GM23248 (cell line): ENCODE data around the gene TH.

Source experiments
- EZH2 ChIP-seq: fragments of 200-600 bp; sonication (generic); IDR thresholded peaks from 2 replicates; pipeline ENCODE4 v1.6.1; 2018; ENCODE audit warnings: antibody characterized with exemption, mild to moderate bottlenecking; ENCODE audit not compliant: insufficient read depth, poor library complexity, severe bottlenecking
- EZH2phosphoT487 ChIP-seq: fragments of 200-600 bp; sonication (generic); IDR thresholded peaks from 2 replicates; pipeline ENCODE4 v1.6.1; 2018; ENCODE audit warnings: antibody characterized with exemption, moderate library complexity, mild to moderate bottlenecking, low read depth; ENCODE audit not compliant: insufficient read depth

DNA sequence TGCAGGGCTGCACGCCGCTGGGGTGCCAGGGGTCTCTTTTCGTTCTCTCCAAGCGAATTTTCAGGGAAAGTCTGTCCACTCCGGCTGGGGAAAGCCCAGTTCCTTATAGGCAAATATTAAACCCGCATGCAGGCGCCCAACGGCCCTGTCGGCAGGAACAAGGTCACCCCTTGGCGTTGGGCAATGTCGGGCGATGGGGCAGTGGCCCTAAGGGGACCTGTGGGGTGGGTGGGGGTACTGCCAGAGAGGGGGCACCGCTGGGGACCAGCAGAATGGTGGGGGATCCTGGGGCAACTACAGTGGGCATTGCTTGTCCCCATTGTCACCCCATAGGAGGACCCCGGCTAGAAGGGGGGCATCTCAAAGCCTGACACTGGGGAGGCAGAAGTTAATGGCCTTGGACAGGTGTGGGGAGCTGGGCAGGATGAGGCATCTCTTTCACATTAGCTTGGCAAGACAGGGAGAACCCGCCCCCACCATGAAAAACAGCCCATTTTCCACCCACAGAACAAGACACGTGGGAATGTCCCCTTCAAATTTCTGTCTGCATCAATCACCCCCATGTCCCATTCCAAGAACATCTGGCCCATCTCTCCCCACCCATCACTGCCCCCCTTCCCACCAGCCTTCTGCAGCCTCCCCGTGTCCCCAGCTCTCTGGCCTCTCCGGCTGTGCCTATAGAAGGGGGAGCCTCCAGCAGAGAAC is 26.9 kb downstream of the TH start:
- no peak for TF ChIP-seq EZH2phosphoT487
- peak; percentile 49 for TF ChIP-seq EZH2
